GM12874 (cell line): Measurements from ENCODE around the gene KLRF2.

Experiments
- CTCF ChIP-seq: IDR thresholded peaks from 2 replicates; pipeline ENCODE4 v1.5.1; 2011; ENCODE audit warnings: low read depth, mild to moderate bottlenecking, control low read depth, low read length, moderate library complexity; ENCODE audit not compliant: insufficient read depth

Gene KLRF2

GRCh38 chr12:9881246-9881645 lies at the start of gene KLRF2:
TSS of gene KLRF2 (plus strand) at chr12:9881489. CDS start at chr12:9881596, 107 bp downstream.
- no peak for TF ChIP-seq CTCF

GRCh38 chr12:9831720-9832119 lies 49.6 kb upstream of the KLRF2 start:
- no peak for TF ChIP-seq CTCF

- no peak for TF ChIP-seq CTCF
Observed at GRCh38 chr12:9843407-9843806, 37.9 kb upstream of the KLRF2 start.

GRCh38 chr12:9848899-9849298 lies 32.4 kb upstream of the KLRF2 start:
- TF ChIP-seq CTCF: no peak

GRCh38 chr12:9851050-9851449 lies 30.2 kb upstream of the KLRF2 start:
- no peak for TF ChIP-seq CTCF

GRCh38 chr12:9851927-9852326 lies 29.4 kb upstream of the KLRF2 start:
- no peak for TF ChIP-seq CTCF

GRCh38 chr12:9856151-9856550 lies 25.1 kb upstream of the KLRF2 start:
- TF ChIP-seq CTCF: no peak

- TF ChIP-seq CTCF: no peak
Observed at GRCh38 chr12:9856894-9857293, 24.4 kb upstream of the KLRF2 start.
